NCI-H2196 (cell line): ENCODE measurements around the gene HSPB2.
"Not testable (repeated sequence)": the region's sequence is repeated elsewhere in the genome, so short reads cannot be mapped to it uniquely, and the experiment has no call there.

Experiments used
- DNase-seq: peaks from one replicate; lab custom pipeline; 2025; ENCODE audit not compliant: unreplicated experiment; lab: John Stamatoyannopoulos, UW

Gene HSPB2

DNA sequence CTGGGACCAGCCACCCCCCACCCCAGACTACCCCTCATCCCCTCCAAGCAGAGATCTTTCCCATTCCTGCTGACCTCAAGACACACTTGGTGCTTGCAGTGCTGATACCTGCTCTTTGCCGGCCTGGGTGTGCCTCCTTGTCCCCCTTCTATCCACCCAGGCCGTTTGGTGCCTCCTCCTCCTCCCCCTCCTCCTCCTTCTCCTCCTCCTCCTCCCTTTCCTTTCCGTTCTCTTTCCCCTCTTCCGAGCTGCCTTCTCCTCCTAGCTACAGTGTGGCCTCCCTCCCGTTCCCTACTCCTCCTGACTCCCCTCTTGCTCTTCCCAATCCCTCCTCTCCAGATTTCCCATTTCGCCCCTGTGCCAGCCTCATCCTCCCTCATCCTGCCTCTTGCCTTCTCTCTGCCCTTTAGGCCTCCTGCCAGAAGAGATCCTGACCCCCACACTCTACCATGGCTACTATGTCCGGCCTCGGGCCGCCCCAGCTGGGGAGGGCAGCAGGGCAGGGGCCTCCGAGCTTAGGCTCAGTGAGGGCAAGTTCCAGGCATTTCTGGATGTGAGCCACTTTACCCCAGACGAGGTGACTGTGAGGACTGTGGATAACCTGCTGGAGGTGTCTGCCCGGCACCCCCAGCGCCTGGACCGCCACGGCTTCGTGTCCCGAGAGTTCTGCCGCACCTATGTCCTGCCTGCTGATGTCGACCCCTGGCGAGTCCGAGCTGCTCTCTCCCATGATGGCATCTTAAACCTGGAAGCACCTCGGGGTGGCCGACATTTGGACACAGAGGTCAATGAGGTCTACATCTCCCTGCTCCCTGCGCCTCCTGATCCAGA is 712 bp downstream of the HSPB2 start:
- no peak for DNase-seq

- DNase-seq = no peak
Observed at GRCh38 chr11:111913997-111914396, 1.5 kb downstream of the HSPB2 start.

GRCh38 chr11:111916768-111917167 is 4.2 kb downstream of the HSPB2 start:
- DNase-seq = no peak

DNA sequence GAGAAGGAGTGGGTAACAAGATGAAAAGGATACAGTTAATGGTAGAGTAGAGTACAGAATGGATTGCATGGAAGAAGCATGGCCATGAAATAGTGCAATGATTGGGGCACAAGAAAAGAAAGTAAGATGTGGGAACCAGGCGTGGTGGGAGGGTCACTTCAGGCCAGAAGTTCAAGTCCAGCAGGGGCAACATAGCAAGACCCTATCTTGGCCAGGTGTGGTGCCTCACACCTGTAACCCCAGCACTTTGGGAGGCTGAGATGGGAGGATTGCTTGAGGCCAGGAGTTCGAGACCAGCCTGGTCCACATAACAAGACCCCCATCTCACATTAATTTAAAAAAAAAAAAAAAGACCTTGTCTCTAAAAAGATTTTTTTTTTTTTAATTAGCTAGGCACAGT is 4.8 kb downstream of the HSPB2 start:
- no peak for DNase-seq

DNA sequence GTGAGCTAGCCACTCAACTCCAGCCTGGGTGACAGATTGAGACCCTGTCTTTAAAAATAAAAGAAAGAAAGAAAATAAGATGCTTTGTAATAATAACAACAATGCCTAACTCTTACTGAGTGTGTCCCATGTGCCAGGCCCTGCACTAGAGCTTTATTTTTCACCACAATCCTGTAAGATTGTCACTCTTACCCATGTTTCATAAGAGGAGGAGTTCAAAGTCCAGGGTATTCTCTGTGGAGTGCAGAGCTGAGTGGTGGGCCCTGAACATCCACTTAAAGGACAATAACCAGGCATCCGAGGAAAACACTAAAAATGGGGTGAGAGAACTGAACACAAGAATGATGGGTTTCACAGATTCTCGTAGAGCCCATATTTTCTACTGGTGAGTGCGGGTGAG is 5.3 kb downstream of the HSPB2 start:
- DNase-seq = no peak

- peak; percentile 94 for DNase-seq
Observed at GRCh38 chr11:111918390-111919256, 6.1 kb downstream of the HSPB2 start, which contains the start of gene C11orf52. Gene C11orf52 (plus strand): TSS chr11:111918913. CDS start chr11:111918973, 60 bp downstream.

- DNase-seq = no peak
Observed at GRCh38 chr11:111920908-111921307, 8.4 kb downstream of the HSPB2 start.

- no peak for DNase-seq
Observed at GRCh38 chr11:111921541-111922230, 9.2 kb downstream of the HSPB2 start.

DNA sequence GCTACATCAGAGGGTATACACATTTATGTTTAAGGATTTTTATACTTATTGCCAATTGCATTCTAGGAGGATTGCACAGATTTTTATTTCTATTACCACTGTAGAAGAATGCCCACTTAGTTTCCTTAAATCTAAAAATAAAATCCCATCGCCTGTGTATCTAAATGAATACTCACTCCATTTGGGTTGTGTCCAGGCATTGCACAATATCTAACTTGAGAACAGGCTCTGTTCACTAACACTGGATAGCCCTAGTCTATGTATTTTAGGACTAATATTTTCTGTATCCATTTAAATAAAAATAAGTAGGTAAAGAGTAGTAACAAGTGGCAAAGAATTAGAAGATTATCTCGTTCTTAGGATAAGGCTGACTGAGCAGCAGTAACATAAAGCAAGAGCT is 10.3 kb downstream of the HSPB2 start:
- peak; percentile 62 for DNase-seq

GRCh38 chr11:111923351-111923788 is 10.8 kb downstream of the HSPB2 start:
- DNase-seq = no peak

- DNase-seq = no peak
Observed at GRCh38 chr11:111923951-111924350, 11.4 kb downstream of the HSPB2 start.

GRCh38 chr11:111925953-111926352 is 13.4 kb downstream of the HSPB2 start:
- no peak for DNase-seq

GRCh38 chr11:111926505-111927391 is 14.2 kb downstream of the HSPB2 start:
- peak; percentile 99 for DNase-seq

- DNase-seq = no peak
Observed at GRCh38 chr11:111930472-111930871, 17.9 kb downstream of the HSPB2 start.

- no peak for DNase-seq
Observed at GRCh38 chr11:111932611-111932950, 20.0 kb downstream of the HSPB2 start.

DNA sequence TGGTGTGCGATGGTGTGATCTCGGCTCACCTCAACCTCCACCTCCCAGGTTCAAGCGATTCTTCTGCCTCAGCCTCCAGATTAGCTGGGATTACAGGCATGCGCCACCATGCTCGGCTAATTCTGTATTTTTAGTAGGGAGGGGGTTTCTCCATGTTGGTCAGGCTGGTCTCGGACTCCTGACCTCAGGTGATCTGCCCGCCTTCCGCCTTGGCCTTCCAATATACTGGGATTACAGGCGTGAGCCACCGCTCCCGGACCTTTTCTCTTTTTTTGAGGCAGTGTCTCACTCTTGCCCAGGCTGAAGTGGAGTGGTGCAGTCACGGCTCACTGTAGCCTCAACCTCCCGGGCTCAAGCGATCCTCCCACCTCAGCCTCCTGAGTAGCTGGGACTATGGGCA is 20.6 kb downstream of the HSPB2 start:
- not testable (repeated sequence) for DNase-seq

DNA sequence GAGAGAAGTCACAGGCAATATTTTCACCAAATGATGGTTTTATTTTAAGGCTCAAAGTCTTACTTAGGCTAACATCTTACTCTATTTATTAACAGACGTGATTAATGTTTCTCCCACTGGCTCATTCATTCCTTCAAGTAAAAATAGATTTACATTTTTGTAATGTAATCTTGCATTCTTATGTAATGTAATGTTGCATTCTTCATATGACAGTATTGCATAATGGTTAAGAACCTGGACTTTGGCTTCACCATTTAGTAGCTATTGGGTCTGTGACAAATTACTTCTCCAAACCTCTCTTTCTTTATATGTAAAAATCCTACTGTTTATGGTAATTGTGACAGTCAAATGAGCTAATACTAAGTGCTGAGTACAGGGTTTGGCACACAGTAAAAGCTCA is 21.3 kb downstream of the HSPB2 start:
- no peak for DNase-seq

- DNase-seq = no peak
Observed at GRCh38 chr11:111934306-111934705, 21.8 kb downstream of the HSPB2 start.

DNA sequence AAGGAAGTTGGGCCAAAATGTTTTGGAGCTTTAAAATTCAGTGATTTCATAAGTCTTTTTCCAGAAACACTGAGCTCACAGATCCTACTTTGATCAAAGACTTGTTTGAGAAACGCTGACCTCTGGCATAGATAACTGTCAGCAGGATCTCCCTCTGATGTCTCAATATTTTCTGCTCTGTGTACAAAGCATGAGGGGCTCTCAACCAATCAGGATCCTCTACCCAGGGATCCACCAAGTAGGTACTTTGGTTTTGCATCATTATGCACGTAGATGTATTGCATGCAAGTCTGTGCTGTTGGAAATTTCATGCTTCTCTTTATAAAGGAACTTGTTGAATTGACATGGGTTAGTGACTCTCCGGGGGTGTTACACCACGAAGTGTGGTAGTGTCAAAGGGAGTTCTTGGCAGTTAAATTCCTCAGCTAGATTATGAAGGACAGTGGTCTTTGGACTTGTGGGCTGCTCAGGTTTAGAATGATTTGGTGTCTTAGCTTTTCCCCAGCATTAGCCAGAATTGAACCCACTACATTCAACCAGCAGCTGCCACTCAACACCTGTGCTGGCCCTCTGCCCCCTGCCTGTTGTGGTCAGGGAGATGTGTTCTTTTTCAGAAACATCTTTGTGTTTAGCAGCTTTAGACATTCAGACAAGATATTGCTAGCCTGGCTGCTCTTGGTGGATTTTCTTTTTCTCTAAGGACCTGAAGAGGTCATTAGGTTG is 22.9 kb downstream of the HSPB2 start:
- DNase-seq = no peak

DNA sequence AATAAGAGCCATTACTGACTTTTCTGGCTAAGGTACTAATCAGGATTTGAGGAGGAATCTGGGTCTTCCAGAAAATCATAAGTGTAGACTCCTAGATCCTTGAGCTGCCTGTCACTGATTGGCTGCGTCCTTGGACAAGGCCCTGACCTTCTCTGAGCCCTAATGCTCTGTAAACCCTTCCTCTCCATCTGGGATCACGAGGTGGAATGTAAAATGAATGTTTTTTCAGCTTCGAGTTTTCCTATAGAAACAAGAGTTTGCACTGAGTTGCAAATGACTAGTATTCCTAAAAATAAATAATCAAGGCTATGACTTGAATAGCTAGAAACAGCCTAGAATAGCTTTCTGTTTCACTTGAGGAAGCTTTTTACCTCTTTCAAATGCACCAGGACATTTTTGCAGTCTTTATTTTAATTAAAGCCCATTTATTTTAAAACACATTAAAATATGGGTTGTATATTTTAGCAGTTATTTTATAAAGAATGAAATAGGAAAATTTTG is 23.6 kb downstream of the HSPB2 start:
- no peak for DNase-seq
